Rectal smooth muscle tissue (tissue), 1 donor: ENCODE data around the gene SMG1.
"Not testable (repeated sequence)": the region's sequence is repeated elsewhere in the genome, so short reads cannot be mapped to it uniquely, and the experiment has no call there.

Experiments used
- H3K27ac ChIP-seq: one replicate; pipeline ENCODE4 v1.7.0; 2013; ENCODE audit warnings: low read depth, low read length, inconsistent platforms
- H3K27me3 ChIP-seq: one replicate; pipeline ENCODE4 v1.7.0; 2013; ENCODE audit warnings: low read length; ENCODE audit not compliant: control insufficient read depth, insufficient read depth
- H3K36me3 ChIP-seq: one replicate; pipeline ENCODE4 v1.7.0; 2013; ENCODE audit warnings: low read length; ENCODE audit not compliant: control insufficient read depth, insufficient read depth
- H3K4me1 ChIP-seq: one replicate; pipeline ENCODE4 v1.7.0; 2013; ENCODE audit warnings: low read length; ENCODE audit not compliant: control insufficient read depth, insufficient read depth
- H3K4me3 ChIP-seq: one replicate; pipeline ENCODE4 v1.7.0; 2013; ENCODE audit warnings: low read length
- H3K9ac ChIP-seq: one replicate; pipeline ENCODE4 v1.7.0; 2013; ENCODE audit warnings: low read length

SMG1 gene

DNA sequence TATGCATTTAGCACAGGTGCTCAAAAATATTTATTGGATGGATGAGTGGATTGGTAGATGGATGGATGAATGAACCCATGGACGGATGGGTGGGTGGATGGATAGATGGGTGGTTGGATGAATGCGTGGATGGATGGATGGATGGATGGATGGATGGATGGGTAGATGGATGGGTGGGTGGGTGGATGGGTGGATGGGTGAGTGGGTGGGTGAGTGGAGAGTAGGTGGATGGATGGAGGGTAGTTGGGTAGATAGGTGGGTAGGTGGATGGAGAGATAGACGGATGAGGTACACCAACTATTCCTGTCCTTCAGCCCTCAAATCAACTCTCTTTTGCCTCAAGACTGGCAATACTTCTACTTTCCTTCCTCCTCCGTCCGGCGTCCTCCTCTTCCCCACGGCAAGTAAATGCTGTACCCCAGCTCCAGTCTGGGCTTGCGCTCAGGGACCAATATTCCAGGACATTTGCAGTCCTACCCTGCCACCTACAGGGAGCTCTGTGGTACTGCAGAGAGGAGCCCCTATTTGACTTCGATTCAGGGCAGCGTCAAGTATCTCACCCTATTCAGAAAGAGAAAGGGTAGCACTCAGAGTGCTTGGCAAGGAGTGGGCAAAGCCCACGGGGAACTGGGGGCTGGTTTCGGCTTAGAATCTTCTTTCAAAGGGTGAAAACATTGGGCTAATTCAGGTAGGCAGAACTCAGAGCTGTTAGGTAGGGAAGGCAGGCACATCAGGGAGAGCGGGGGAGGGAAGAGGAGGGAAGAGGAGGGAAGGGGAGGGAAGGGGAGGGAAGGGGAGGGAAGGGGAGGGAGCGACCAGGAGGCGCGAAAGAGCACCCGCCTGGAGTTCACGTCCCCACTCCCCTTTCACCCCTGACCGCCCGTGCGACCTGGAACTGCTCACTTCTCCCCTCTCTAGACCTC lies 166.3 kb downstream of the SMG1 start:
- not testable (repeated sequence) for H3K27me3 ChIP-seq, H3K36me3 ChIP-seq, H3K4me3 ChIP-seq, H3K27ac ChIP-seq, H3K4me1 ChIP-seq, H3K9ac ChIP-seq

DNA sequence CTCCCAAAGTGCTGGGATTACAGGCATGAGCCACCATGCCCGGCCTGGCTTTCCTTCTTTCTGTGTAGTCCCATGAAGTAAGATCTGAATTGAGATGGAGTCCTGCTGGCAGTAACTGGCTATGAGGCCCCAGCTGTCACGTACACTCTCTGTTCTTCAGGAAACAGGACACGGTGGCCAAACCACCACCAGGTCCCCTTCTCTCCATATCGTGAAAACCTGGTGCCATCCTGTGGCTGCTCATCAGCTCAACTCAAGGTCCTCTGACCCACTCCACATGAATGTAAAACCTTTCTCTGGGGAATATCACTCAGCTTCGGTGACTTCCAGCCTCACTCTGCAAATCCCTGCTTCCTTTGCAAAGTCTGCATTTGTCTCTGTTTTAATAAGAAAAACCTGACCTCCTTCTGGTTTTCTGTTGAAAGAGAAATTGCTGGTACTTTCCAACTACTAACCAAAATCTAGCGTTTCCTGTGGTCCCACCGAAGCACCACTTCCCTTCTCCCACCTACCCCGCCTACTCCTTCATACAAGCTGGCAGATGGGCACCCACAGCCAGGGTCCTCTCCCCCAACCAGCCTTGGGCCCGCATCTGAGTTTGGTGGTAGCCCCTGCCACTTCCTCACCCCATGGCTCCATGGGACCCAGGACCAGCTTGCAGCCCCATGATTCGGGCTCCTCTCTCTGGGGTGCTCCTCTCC lies 168.1 kb downstream of the SMG1 start:
- not testable (repeated sequence) for H3K27ac ChIP-seq, H3K27me3 ChIP-seq, H3K4me1 ChIP-seq, H3K36me3 ChIP-seq, H3K4me3 ChIP-seq, H3K9ac ChIP-seq

DNA sequence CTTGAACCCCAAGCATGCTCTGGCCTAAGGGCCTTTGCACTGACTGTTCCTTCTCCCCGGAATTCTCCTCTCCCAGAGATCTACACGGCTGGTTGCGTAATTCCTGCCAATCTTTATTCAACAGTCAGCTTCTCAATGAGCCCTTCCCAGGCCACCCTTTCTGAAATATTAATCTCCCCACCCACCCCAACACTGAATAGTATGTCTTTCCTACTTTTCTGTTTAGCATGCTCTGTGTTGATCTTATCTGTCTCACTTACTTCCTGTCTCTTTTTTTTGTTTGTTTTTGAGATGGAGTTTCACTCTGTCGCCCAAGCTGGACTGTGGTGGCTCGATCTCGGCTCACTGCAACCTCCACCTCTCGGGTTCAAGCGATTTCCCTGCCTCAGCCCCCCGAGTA lies 169.6 kb downstream of the SMG1 start:
- not testable (repeated sequence) for H3K27me3 ChIP-seq, H3K36me3 ChIP-seq, H3K9ac ChIP-seq, H3K27ac ChIP-seq, H3K4me1 ChIP-seq, H3K4me3 ChIP-seq
